ENCODE data around the gene FOXP1.

DNA sequence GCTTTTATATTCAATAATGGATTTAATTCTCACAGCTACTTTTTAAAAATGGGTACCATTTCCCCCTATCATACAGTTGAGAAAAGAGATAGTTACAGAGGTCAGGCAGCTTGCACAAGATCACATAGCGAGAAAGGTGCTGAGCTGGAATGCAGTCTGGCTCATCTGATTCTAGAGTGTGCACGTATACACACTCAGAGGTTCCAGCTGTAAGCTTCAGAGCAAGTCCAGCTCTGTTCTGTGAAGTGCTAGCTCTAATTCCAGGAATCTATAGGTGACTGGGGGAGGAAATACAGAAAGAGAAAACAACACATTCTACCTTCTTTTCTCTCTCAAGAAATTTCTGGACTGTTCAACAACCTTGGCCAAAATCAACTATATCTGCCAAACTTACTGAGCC is 318.7 kb downstream of the FOXP1 start:
- TF ChIP-seq EZH2 (IDR thresholded peaks at IDR 0.05; ENCODE audit: insufficient read depth, low read length) = no peak
- TF ChIP-seq, protein P1, sequence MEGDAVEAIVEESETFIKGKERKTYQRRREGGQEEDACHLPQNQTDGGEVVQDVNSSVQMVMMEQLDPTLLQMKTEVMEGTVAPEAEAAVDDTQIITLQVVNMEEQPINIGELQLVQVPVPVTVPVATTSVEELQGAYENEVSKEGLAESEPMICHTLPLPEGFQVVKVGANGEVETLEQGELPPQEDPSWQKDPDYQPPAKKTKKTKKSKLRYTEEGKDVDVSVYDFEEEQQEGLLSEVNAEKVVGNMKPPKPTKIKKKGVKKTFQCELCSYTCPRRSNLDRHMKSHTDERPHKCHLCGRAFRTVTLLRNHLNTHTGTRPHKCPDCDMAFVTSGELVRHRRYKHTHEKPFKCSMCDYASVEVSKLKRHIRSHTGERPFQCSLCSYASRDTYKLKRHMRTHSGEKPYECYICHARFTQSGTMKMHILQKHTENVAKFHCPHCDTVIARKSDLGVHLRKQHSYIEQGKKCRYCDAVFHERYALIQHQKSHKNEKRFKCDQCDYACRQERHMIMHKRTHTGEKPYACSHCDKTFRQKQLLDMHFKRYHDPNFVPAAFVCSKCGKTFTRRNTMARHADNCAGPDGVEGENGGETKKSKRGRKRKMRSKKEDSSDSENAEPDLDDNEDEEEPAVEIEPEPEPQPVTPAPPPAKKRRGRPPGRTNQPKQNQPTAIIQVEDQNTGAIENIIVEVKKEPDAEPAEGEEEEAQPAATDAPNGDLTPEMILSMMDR (IDR thresholded peaks at IDR 0.05; ENCODE audit: insufficient read depth, low read depth, low read length) = no peak

Measured in astrocyte (in vitro differentiated cells and primary cell).